HCT116 (cell line): ENCODE results near the gene UBXN2A. TPM values are rescaled to one million over a fixed set of nuclear protein-coding genes. Genes with fewer than 3 reads are reported as not detected.

Experiments used
- ATAC-seq: fragments of 200-7000 bp; cut with Tn5 transposase; 2 replicates; pipeline ENCODE4 v1.9.1; 2020; ENCODE audit warnings: mild to moderate bottlenecking, moderate library complexity
- BruUV-seq: library from RNA; stranded (reverse); fragments of 400-500 nt; replicated peaks from 2 replicates; lab custom pipeline; 2021; lab: Mats Ljungman, UMichigan
- CTCF ChIA-PET: fragments of 300-600 bp; sonication (Branson Sonifier 250); formaldehyde crosslinking; loops from one replicate; lab custom pipeline; 2021; ENCODE audit warnings: antibody characterized with exemption; lab: Charles Lee
- POLR2A ChIA-PET: fragments of 300-600, 350-600 bp; sonication (Branson Sonifier 250); formaldehyde crosslinking; loops from one replicate; lab custom pipeline; 2021; ENCODE audit warnings: antibody characterized with exemption; lab: Charles Lee
- RAD21 ChIA-PET, 2 experiments: fragments of 300-600 bp; sonication (Branson Sonifier 250); formaldehyde crosslinking; loops; one replicate each; lab custom pipeline; 2023; ENCODE audit warnings: low total read pairs in 2 of 2; ENCODE audit not compliant: uncharacterized antibody in 2 of 2, unreplicated experiment in 2 of 2, low non-redundant PET in 1 of 2; lab: Charles Lee
- DNase-seq: peaks from one replicate; pipeline ENCODE4 v3.0.0-alpha.2; 2010; ENCODE audit warnings: low read depth, low spot score
- H2AFZ ChIP-seq: fragments of 200-600 bp; shearing (Covaris generic), sonication (generic); 2 replicates; pipeline ENCODE4 v1.6.1; 2017; ENCODE audit warnings: low read depth, mixed run types, mixed read lengths, antibody characterized with exemption, low read length; ENCODE audit not compliant: poor library complexity, severe bottlenecking
- H3K27ac ChIP-seq: 2 replicates; pipeline ENCODE4 v1.5.1; 2012; ENCODE audit warnings: low read depth, low read length
- H3K27me3 ChIP-seq: fragments of 200-600 bp; sonication (generic); 2 replicates; pipeline ENCODE4 v1.6.1; 2016; ENCODE audit warnings: mixed run types, low read length, mixed read lengths; ENCODE audit not compliant: insufficient read depth
- H3K36me3 ChIP-seq, 2 experiments: fragments of 200-500 bp in 1 of 2; fragments of 200-600 bp in 1 of 2; sonication (Bioruptor generic) in 1 of 2; sonication (generic) in 1 of 2; 2 replicates each; pipeline versions ENCODE4 v1.5.1 to v1.6.1; 2014 to 2016; ENCODE audit warnings: low read length in 2 of 2, inconsistent platforms in 1 of 2, mixed read lengths in 1 of 2, mixed run types in 1 of 2; ENCODE audit not compliant: insufficient read depth in 2 of 2, control insufficient read depth in 1 of 2
- H3K4me1 ChIP-seq, 2 experiments: fragments of 200-600 bp in 1 of 2; sonication (generic) in 1 of 2; 2 replicates each; pipeline versions ENCODE4 v1.5.1 to v1.6.1; 2012 to 2017; ENCODE audit warnings: low read length in 2 of 2, inconsistent platforms in 1 of 2, mild to moderate bottlenecking in 1 of 2, mixed read lengths in 1 of 2, mixed run types in 1 of 2, moderate library complexity in 1 of 2; ENCODE audit not compliant: insufficient read depth in 2 of 2, control insufficient read depth in 1 of 2
- H3K4me2 ChIP-seq: fragments of 200-600 bp; sonication (generic); 2 replicates; pipeline ENCODE4 v1.6.1; 2017; ENCODE audit warnings: mixed run types, low read length, mixed read lengths
- H3K4me3 ChIP-seq, 2 experiments: fragments of 200-600 bp in 1 of 2; sonication (generic) in 1 of 2; replicated peaks in 1 of 2; 2 replicates each; pipeline ENCODE4 v1.5.1; 2011 to 2016; ENCODE audit warnings: low read length in 2 of 2, control low read depth in 1 of 2, low read depth in 1 of 2, mild to moderate bottlenecking in 1 of 2, mixed read lengths in 1 of 2, mixed run types in 1 of 2
- H3K79me2 ChIP-seq: fragments of 200-600 bp; sonication (generic); 2 replicates; pipeline ENCODE4 v1.6.1; 2017; ENCODE audit warnings: mild to moderate bottlenecking, mixed run types, low read length, moderate library complexity, mixed read lengths; ENCODE audit not compliant: insufficient read depth
- H3K9ac ChIP-seq: fragments of 200-600 bp; sonication (generic); 2 replicates; pipeline ENCODE4 v1.6.1; 2016; ENCODE audit warnings: low read length, mixed read lengths
- H3K9me2 ChIP-seq: fragments of 200-600 bp; sonication (generic), shearing (Covaris generic); 2 replicates; pipeline ENCODE4 v1.6.1; 2017; ENCODE audit warnings: mixed run types, mild to moderate bottlenecking, moderate library complexity; ENCODE audit not compliant: insufficient read depth
- H3K9me3 ChIP-seq, 2 experiments: fragments of 200-500 bp in 1 of 2; fragments of 200-600 bp in 1 of 2; sonication (Bioruptor generic) in 1 of 2; sonication (generic) in 1 of 2; 2 replicates each; pipeline ENCODE4 v1.6.1; 2014 to 2017; ENCODE audit warnings: low read length in 2 of 2, mixed read lengths in 2 of 2, inconsistent platforms in 1 of 2, low read depth in 1 of 2, mild to moderate bottlenecking in 1 of 2, mixed run types in 1 of 2, moderate library complexity in 1 of 2; ENCODE audit not compliant: control insufficient read depth in 1 of 2, insufficient read depth in 1 of 2
- H4K20me1 ChIP-seq: fragments of 200-600 bp; sonication (generic), shearing (Covaris generic); 2 replicates; pipeline ENCODE4 v1.6.1; 2017; ENCODE audit warnings: mixed run types, mild to moderate bottlenecking, moderate library complexity; ENCODE audit not compliant: insufficient read depth
- CBX3 ChIP-seq: IDR thresholded peaks from 2 replicates; pipeline ENCODE4 v1.6.1; 2012; ENCODE audit warnings: low read depth
- CEBPB ChIP-seq: IDR thresholded peaks from 2 replicates; pipeline ENCODE4 v1.6.1; 2012; ENCODE audit warnings: low read depth
- EZH2 ChIP-seq: fragments of 200-600 bp; sonication (generic); IDR thresholded peaks from 2 replicates; pipeline ENCODE4 v1.6.1; 2017; ENCODE audit warnings: antibody characterized with exemption, mixed run types
- EZH2phosphoT487 ChIP-seq: fragments of 200-600 bp; IDR thresholded peaks from 2 replicates; pipeline ENCODE4 v1.6.1; 2018; ENCODE audit warnings: antibody characterized with exemption, borderline replicate concordance
- FOSL1 ChIP-seq: IDR thresholded peaks from 2 replicates; pipeline ENCODE4 v1.6.1; 2012; ENCODE audit warnings: low read depth
- POLR2A ChIP-seq: IDR thresholded peaks from 2 replicates; pipeline ENCODE4 v1.7.0; 2011; ENCODE audit warnings: borderline replicate concordance; ENCODE audit not compliant: insufficient read depth, insufficient read length; ENCODE audit errors: extremely low read depth
- POLR2AphosphoS5 ChIP-seq: IDR thresholded peaks from 2 replicates; pipeline ENCODE4 v1.6.1; 2011; ENCODE audit warnings: mild to moderate bottlenecking, low read depth, low read length, moderate library complexity
- SIN3A ChIP-seq: IDR thresholded peaks from 2 replicates; pipeline ENCODE4 v1.6.1; 2012; ENCODE audit warnings: low read depth
- SP1 ChIP-seq: IDR thresholded peaks from 2 replicates; pipeline ENCODE4 v1.6.1; 2012; ENCODE audit warnings: low read depth
- intact Hi-C: fragments of 100-400 bp; cut with micrococcal nuclease; formaldehyde crosslinking; loops from 2 replicates; pipeline ENCODE4 v1.10.0; 2022
- total RNA-seq: library from RNA; stranded (reverse); gene quantifications from one replicate; pipeline ENCODE4 v1.2.1, GENCODE V29; 2021; ENCODE audit not compliant: unreplicated experiment
- TF ChIP-seq, protein P1 (sequence below): IDR thresholded peaks from 2 replicates; pipeline ENCODE4 v1.6.1; 2011; ENCODE audit warnings: mild to moderate bottlenecking, low read length, moderate library complexity; ENCODE audit not compliant: insufficient replicate concordance; ENCODE audit errors: extremely low read depth
- TF ChIP-seq, protein P2 (sequence below): IDR thresholded peaks from 2 replicates; pipeline ENCODE4 v1.6.1; 2012

Gene UBXN2A
- total RNA-seq, 1 experiment from 2014 or later = 14.1 TPM

DNA sequence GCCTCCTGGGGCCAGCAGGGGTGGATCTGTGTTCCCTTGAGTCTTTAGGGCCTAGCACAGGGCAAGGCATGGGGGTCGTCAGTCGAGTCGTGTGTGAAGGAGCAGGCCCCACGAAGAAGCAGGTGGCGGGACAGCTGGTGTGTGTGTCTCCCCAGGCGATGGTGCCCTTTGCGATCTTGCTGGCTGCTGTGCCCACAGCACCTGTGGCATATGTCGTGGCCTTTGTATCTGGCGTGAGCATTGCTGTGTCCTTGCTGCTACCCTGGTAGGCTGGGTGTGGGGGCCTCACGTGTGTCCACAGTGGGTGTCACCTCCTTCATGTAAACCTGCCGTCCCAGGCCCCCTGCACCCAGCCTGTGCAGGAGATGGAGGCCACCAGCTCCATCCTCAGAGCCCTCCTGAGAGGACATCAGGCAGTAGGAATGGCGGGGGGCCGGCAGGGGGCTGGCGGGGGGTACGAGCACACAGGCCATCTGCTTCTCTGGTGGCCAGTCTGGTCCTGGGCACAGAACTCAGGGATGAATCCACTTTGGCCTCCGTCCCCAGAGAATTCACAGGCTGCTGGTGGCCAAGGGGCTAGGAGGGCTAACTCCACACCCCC is 82.8 kb downstream of the UBXN2A start:
- Histone ChIP-seq H2AFZ (no peak overlapping the region), H3K9me2 (no peaks in the 10 kb centered on the region), H4K20me1 (no peaks in the 10 kb centered on the region), H3K27ac (no peak overlapping the region), H3K79me2 (no peaks in the 10 kb centered on the region), H3K36me3 (peaks cover 0 to 5% of the 10 kb centered on the region in 2 experiments; a peak in 1 of 4 replicates), H3K9ac (no peak overlapping the region), H3K4me3 (no peak overlapping the region), H3K4me2 (no peak overlapping the region), H3K4me1 (peaks cover 0 to 4% of the 10 kb centered on the region in 2 experiments; a peak in 1 of 4 replicates), H3K27me3 (no peaks in the 10 kb centered on the region), H3K9me3 (no peaks in the 10 kb centered on the region)
- ChIA-PET CTCF (no interaction called here), POLR2A (no interaction called here), RAD21 (no interaction called here)
- TF ChIP-seq, protein P1, sequence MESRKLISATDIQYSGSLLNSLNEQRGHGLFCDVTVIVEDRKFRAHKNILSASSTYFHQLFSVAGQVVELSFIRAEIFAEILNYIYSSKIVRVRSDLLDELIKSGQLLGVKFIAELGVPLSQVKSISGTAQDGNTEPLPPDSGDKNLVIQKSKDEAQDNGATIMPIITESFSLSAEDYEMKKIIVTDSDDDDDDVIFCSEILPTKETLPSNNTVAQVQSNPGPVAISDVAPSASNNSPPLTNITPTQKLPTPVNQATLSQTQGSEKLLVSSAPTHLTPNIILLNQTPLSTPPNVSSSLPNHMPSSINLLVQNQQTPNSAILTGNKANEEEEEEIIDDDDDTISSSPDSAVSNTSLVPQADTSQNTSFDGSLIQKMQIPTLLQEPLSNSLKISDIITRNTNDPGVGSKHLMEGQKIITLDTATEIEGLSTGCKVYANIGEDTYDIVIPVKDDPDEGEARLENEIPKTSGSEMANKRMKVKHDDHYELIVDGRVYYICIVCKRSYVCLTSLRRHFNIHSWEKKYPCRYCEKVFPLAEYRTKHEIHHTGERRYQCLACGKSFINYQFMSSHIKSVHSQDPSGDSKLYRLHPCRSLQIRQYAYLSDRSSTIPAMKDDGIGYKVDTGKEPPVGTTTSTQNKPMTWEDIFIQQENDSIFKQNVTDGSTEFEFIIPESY = no peak
- TF ChIP-seq, protein P2, sequence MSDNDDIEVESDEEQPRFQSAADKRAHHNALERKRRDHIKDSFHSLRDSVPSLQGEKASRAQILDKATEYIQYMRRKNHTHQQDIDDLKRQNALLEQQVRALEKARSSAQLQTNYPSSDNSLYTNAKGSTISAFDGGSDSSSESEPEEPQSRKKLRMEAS = no peak
- TF ChIP-seq CBX3 (no peak), SIN3A (no peak), CEBPB (no peak), FOSL1 (no peak), POLR2A (no peak), EZH2 (no peak), POLR2AphosphoS5 (no peak), EZH2phosphoT487 (no peak), SP1 (no peak)
- ATAC-seq (no peak), DNase-seq (no peak)
- no TSS peak for BruUV-seq
- intact Hi-C loops = no loop called here
